Measurements from ENCODE around the gene TES.
A peak's percentile ranks its signal among the peaks of the same experiment; 100 is the strongest.
"Not testable (repeated sequence)": the region's sequence is repeated elsewhere in the genome, so short reads cannot be mapped to it uniquely, and the experiment has no call there.

TES gene

GRCh38 chr7:116210345-116211005 lies at the start of gene TES:
TSS of gene TES (plus strand) at chr7:116210539. CDS start at chr7:116210708, 169 bp downstream.
- H3K4me3 ChIP-seq (ENCODE audit: low read length) = peak within 1 kb of the TSS; percentile 84
- no peak for TF ChIP-seq ZNF274 (IDR thresholded peaks at IDR 0.05; ENCODE audit: low read depth, low read length)

GRCh38 chr7:116161728-116162127 lies 48.6 kb upstream of the TES start:
- no peak overlapping the region for H3K4me3 ChIP-seq (ENCODE audit: low read length)
- no peak for TF ChIP-seq ZNF274 (IDR thresholded peaks at IDR 0.05; ENCODE audit: low read depth, low read length)

GRCh38 chr7:116162254-116162653 lies 48.1 kb upstream of the TES start:
- no peak overlapping the region for H3K4me3 ChIP-seq (ENCODE audit: low read length)

GRCh38 chr7:116162992-116163391 lies 47.3 kb upstream of the TES start:
- no peak for TF ChIP-seq ZNF274 (IDR thresholded peaks at IDR 0.05; ENCODE audit: low read depth, low read length)

More at GRCh38 chr7:116162254-116162653, 48.1 kb upstream of the TES start:
- TF ChIP-seq ZNF274 (IDR thresholded peaks at IDR 0.05; ENCODE audit: low read depth, low read length) = no peak

GRCh38 chr7:116164552-116165306 lies 45.6 kb upstream of the TES start:
- no peak overlapping the region for H3K4me3 ChIP-seq (ENCODE audit: low read length)
- TF ChIP-seq ZNF274 (IDR thresholded peaks at IDR 0.05; ENCODE audit: low read depth, low read length) = no peak

More at GRCh38 chr7:116162992-116163391, 47.3 kb upstream of the TES start:
- H3K4me3 ChIP-seq (ENCODE audit: low read length) = no peak overlapping the region

- H3K4me3 ChIP-seq (ENCODE audit: low read length) = no peak overlapping the region
- no peak for TF ChIP-seq ZNF274 (IDR thresholded peaks at IDR 0.05; ENCODE audit: low read depth, low read length)
Observed at GRCh38 chr7:116165717-116166116, 44.6 kb upstream of the TES start.

- no peak for TF ChIP-seq ZNF274 (IDR thresholded peaks at IDR 0.05; ENCODE audit: low read depth, low read length)
- H3K4me3 ChIP-seq (ENCODE audit: low read length) = no peak overlapping the region
Observed at GRCh38 chr7:116166156-116166555, 44.2 kb upstream of the TES start.

GRCh38 chr7:116167177-116167576 lies 43.2 kb upstream of the TES start:
- no peak for TF ChIP-seq ZNF274 (IDR thresholded peaks at IDR 0.05; ENCODE audit: low read depth, low read length)
- H3K4me3 ChIP-seq (ENCODE audit: low read length) = no peak overlapping the region

GRCh38 chr7:116169060-116169459 lies 41.3 kb upstream of the TES start:
- H3K4me3 ChIP-seq (ENCODE audit: low read length) = no peak overlapping the region
- no peak for TF ChIP-seq ZNF274 (IDR thresholded peaks at IDR 0.05; ENCODE audit: low read depth, low read length)

GRCh38 chr7:116170180-116170579 lies 40.2 kb upstream of the TES start:
- no peak overlapping the region for H3K4me3 ChIP-seq (ENCODE audit: low read length)
- TF ChIP-seq ZNF274 (IDR thresholded peaks at IDR 0.05; ENCODE audit: low read depth, low read length) = no peak

- H3K4me3 ChIP-seq (ENCODE audit: low read length) = no peak overlapping the region
- TF ChIP-seq ZNF274 (IDR thresholded peaks at IDR 0.05; ENCODE audit: low read depth, low read length) = no peak
Observed at GRCh38 chr7:116171094-116171493, 39.2 kb upstream of the TES start.

GRCh38 chr7:116172353-116172752 lies 38.0 kb upstream of the TES start:
- H3K4me3 ChIP-seq (ENCODE audit: low read length) = no peak overlapping the region
- no peak for TF ChIP-seq ZNF274 (IDR thresholded peaks at IDR 0.05; ENCODE audit: low read depth, low read length)

- no peak for TF ChIP-seq ZNF274 (IDR thresholded peaks at IDR 0.05; ENCODE audit: low read depth, low read length)
- no peak overlapping the region for H3K4me3 ChIP-seq (ENCODE audit: low read length)
Observed at GRCh38 chr7:116173051-116174028, 37.0 kb upstream of the TES start.

- not testable (repeated sequence) for H3K4me3 ChIP-seq (ENCODE audit: low read length)
Observed at GRCh38 chr7:116175095-116175494, 35.2 kb upstream of the TES start.
